Smooth muscle cell of the brain vasculature (primary cell): ENCODE data around the gene ARHGEF26.

ENCODE experiments used
- DNase-seq: peaks from one replicate; pipeline ENCODE4 v3.0.0-alpha.2; 2012; ENCODE audit warnings: low read depth, low spot score

The ARHGEF26 gene

DNA sequence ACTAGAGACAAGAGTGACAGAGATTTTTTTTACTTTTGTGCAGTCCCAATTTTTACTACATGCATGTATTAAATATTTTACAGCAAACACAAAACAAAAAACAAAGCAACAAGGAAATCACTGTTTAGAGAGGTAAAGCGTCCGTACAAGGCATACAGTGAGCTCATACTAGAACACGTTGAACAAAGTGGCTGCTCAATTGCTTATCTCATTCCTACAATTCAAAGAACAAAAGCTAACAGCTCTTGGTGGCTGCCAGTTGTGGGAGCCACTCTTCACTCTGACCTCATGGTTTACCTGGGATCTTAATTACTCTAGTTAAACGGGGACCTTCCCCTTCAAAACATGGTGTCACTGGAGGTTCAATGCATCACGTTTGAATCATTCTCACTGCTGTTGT, 7.6 kb upstream of the ARHGEF26 start:
- no peak for DNase-seq

DNA sequence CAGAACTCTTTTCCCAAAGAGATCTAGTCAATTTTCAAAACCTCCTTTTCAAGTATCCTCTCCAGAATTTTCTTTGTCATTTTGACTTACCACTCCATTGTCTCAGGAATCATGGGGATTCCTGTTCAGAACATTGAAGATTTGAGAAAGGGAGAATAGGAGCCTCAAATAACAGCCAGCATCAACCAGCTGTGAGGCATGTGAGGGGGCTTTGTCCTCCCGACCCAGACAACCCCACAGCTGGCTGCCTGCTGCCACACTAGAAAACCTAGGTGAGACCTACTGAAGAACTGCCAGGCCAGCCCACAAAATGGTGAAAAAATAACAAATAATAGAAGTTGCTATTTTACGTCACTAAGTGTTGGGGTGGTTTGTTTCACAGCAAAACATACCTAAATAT, 5.9 kb upstream of the ARHGEF26 start:
- DNase-seq = no peak

DNA sequence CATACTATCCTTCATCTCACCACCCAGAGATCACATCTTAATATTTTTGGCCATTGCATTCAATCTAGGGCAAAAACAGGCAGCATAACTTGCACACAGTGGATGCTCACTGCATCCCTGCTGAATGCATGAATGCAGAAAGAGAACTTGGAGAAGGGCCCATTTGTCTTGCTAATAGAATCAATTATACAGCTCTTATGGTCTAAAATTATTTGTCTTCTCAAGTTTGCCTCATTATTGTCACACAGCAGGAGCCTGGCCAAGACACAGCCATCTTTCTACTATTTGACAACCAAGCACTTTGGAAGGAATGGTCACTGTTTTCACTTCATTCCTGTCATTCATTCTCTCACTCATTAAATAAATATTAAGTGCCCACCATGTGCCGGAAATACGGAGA, 1.2 kb upstream of the ARHGEF26 start:
- no peak for DNase-seq

DNA sequence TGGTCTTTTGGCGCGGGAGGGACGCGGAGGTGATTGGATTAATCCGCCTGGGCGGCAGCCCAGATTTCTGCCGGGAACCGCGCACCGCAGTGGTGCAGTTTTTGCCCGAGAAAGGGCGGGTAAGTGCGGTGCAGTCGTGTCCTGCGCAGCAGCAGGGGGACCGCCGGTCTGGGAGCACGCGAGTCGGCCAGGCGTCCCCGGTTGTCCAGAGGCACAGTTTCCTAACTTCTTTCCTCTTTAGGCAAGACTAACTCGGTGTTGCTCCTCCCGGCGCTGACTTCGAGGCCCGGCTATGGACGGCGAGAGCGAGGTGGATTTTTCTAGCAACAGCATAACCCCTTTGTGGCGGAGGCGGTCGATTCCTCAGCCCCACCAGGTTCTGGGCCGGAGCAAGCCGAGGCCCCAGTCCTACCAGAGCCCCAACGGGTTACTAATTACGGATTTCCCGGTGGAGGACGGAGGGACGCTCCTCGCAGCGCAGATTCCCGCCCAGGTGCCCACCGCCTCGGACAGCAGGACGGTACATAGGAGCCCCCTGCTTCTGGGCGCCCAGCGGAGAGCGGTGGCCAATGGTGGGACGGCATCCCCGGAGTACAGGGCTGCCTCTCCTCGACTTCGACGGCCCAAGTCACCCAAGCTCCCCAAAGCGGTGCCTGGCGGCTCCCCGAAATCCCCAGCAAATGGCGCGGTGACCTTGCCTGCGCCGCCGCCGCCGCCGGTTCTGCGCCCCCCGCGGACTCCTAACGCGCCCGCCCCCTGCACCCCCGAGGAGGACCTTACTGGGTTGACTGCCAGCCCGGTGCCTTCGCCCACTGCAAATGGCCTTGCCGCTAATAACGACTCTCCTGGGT, 736 bp downstream of the ARHGEF26 start:
- DNase-seq = no peak

DNA sequence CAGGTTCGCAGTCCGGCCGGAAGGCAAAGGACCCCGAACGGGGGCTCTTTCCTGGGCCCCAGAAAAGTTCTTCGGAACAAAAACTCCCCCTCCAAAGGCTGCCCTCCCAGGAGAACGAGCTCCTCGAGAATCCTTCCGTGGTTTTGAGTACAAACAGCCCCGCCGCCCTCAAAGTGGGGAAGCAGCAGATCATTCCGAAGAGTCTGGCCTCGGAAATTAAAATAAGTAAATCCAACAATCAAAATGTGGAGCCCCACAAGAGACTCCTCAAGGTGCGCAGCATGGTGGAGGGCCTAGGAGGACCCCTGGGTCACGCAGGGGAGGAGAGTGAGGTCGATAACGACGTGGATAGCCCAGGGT, 1.3 kb downstream of the ARHGEF26 start:
- DNase-seq = no peak

DNA sequence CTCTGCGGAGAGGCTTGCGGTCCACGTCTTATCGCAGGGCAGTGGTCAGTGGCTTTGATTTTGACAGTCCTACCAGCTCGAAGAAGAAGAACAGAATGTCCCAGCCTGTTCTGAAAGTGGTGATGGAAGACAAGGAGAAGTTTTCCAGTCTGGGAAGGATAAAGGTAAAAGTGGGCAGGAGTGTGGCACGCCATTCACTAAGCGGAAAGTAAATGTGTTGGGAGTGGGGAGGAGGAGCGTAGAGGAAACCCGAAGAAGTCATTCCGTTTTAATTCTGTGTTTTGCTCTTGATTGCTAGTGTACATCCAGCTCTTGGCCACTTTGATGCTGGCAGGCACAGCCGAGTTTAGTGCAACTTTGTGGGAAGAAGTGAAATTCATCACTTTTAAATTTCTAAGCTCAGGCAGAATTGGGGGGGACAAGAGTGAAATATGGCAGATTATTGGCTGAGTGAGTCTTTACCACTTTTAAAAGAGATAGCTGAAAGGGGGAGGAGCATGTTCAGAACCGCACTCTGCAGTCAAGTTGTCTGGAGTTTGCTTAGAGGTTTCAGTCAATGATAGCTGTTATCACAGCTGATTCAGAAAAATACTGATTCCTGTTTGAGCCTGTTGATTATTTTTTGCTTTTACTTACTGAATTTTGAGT, 1.8 kb downstream of the ARHGEF26 start:
- DNase-seq = no peak

DNA sequence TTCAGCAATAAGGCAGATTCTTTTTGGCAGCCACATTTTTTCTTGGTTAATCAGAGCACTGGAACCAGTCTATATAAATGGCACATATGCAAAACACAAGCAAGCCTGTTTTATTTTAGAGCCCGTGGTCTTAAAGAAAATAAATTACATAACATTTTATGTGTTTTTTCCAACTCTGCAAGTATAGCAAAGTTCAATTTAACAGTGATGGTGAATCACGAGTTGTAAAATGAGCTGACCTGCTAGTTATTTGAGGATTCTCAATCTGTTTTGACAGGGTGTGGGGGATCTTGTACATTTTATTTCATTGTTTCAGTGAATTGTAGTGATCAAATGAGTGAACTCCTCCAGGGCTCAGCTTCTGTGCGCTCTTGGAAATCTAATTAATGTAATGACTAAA, 2.7 kb downstream of the ARHGEF26 start:
- no peak for DNase-seq

DNA sequence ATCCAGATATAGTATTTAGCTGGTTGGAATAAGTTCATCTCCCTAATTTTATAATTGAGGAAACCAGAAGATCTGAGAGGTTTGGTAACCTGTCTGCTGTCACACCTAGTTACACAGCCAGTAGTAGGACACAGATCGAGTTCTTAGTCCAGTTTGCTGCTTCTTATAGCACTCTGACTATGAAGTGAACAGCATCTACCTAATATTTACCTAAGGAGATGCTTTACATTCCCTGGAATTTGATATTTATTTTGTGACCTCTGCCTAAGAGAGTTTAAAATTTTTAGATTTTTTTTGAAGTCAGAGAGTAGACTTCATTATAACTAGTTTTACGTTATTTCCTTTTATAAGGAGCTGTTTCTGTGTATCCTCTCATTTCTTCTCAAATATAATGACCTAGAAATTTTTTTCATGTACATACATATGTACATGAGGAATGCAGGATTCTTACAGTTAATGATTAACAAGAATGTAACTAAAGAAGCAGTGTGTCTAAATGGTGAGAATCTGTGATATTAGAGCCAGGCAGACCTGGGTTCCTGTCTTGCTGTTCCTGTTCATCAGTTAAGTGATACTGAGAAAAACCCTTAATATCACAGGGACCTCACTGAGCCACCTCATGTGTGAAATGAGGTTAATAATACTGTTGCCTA, 4.3 kb downstream of the ARHGEF26 start:
- DNase-seq = no peak

DNA sequence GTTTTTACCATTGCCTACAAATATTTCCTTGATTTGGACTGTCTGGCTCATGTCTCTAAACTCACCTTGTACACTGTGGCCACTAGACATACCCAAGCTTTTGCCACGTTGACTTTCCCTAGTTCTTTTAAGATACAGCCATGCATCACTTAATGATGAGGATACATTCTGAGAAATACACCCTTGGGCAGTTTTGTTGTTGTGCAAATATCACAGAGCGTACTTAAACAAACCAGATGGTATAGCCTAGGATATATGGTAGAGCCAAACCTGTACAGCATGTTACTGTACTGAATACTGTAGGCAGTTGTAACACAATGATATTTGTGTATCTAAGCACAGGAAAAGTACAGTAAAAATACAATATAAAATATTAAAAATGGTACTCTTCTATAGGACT, 5.5 kb downstream of the ARHGEF26 start:
- DNase-seq = no peak

DNA sequence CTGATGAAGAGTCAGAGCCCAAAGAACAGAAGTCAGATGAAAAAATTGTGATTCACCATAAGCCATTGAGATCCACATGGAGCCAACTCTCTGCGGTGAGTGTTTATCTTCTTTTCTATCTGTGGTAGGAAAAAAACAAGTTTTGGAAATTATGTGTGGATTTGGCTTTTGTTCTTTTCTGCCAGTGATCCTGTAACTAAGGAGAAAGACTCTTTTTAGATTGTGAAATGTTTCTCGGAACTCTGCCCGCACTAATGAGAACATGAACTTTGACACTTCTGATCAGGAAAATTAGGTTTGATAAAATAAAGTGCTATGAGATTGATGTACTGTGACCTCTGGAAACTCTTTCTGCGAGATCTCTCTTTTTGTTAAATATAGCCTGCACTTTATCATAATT, 8.4 kb downstream of the ARHGEF26 start:
- DNase-seq = no peak

DNA sequence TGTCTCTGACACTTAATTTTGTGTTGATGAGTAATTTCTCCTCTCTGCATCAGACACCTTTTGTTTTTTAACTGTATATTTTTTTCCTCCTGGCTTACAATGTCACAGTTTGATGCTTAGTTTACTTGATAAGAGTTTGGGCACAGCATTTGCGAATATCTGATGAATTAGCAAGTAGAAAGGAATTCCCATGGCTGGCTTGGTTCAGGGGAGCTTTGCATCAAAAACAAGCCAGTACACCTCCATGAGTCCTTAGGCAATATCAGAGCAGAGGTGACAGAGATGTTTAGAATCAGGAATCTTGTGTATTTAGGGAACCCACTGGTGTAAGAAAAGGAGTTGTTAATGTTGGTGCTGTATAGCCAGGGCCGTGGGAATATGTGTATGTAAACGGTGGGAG, 9.3 kb downstream of the ARHGEF26 start:
- DNase-seq = no peak

DNA sequence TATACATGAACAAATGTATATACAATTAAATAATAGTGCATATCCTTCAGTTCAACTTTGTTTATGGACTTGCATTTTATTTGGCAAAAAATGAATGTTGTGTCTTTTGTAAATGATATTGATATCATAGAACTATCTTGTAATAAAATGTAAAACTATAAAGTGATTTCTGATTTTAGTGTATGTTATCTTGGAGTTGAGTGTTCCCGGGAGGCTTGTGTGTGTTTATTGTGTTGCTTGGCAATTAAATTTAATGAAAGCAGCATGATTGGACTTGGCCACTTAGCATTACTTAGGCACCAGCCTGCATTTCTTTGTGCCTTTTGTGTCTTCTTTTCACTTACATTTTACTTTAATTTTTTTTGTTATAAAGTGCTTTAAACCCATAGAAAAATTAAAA, 10.6 kb downstream of the ARHGEF26 start:
- DNase-seq = no peak

DNA sequence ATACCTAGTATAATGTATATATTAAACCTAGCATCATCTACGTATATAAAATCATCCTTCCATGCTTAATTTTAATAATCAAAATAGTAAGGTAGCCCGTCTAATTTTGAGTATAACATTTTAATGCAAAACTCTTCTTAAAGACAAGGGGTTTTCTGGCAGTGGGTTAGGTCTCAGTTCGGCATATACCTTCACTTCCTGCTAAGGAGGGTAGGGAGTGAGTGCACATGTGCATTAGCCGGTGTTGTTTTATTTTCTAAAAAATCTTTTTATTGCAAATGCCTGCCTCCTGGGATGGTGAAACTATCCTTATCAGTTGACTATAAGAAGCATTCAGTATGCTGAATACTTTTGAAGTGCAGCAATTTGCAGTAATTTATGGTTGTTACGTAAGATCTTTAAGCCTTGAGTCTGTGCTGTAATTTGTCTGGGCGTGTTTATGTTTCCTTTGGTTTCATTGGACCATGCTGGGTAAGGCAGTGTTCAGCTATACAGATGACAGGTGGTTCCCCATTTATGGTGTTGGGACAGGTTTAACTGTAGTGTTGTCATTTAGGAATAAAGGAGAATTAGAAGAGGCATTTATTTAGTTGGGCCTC, 11.7 kb downstream of the ARHGEF26 start:
- DNase-seq = no peak

DNA sequence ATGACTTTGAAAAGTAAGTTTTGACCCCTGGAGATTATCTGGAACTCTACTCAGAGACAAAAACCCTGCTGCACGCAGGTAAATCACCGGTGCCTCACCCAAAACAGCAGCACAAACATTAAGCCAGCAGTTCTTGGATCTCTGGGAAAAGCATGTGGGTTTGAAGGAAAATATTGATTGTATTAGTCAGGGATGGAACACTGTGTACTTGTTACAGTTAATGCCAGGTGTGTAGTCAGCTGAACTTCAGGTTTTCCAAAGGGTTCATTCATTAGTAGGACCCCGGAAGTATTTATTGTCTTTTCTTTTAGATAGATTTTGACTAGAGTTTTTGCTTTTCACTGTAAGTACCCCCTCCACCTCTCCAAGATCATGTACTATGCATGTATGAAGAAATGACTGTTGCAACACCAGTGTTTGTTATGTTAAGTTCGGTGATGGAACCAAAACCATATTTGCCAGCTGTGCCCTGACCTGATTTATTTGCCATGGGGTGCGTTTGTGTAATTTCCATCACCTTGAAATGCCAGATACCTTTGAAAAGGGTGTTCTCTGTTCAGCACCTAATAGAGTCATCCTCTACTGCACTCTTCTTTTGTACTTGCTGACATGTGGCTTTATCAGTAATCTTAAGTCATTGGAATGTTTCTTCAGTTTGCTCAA, 14.5 kb downstream of the ARHGEF26 start:
- DNase-seq = no peak

DNA sequence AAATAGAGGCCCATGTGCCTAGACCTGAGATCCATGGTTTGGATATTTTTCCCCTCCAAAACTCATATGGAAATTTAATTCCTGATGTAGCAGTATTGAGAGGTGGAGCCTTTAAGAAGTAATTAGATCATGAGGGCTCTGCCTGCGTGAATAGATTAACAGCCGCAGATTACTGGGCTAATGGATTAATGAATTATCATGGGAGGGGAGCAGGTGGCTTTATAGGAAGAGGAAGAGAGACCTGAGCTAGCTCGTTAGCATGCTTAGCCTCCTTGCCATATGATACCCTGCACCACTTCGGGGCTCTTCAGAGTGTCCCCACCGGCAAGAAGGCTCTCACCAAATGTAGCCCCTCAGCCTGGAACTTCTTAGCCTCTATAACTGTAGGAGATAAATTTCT, 15.8 kb downstream of the ARHGEF26 start:
- no peak for DNase-seq

DNA sequence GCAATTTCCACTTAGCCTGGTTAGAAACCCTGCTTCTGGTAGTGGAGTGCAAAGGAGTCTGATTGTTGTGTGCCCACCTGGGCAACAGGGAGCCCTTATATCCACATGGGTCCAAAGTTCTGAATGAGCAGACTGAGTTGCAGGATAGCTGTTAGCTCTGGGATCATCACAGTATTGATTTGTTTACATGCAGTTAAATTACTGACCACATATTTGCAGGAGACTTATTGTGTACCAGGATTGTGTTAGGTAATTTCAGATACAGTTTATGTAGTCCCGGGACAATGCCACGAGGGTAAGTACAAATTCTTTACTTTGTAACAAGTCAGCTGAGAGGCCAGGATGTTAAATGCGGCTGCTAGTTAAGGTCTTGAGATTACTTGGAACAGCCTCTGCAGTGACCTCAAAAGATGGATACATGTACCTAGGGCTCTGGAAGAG, 18.8 kb downstream of the ARHGEF26 start:
- DNase-seq = no peak

DNA sequence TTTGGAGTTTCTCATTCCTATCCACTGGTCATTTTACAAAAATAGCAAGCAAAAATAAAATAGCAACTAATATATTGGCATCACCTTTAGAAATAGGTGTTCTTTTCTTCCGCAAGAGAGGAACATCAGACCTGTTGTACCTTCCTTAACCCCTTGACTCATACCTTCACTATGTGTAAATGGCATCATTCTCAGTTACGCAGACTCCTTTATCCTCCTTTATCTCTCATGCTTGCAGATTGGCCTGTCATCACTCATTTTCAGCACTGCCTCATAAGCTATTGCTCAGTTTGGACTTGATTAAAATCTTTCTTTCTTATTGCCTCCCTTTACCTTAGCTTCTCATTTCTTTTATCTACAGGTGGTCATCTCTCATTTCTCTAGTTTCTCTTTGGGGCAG, 21.4 kb downstream of the ARHGEF26 start:
- no peak for DNase-seq

DNA sequence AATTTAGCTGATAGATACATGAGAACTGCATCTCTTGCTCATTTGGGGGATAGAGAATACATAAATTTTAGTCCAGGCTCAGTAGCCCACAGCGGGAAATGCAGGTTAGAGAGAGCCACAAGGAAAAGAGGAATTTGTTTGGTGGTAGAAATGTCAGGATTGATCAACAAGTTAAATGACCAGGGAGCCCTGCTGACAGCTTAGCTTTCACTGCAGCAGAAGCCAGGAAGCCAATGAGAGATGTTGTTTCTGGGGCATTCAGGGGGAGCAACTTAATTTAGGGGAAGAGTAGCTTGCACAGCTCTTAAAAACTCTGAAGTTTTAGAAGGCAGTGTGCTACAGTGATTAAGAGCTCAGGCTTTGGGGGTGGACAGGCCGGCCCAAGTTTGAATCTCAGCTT, 22.7 kb downstream of the ARHGEF26 start:
- no peak for DNase-seq

DNA sequence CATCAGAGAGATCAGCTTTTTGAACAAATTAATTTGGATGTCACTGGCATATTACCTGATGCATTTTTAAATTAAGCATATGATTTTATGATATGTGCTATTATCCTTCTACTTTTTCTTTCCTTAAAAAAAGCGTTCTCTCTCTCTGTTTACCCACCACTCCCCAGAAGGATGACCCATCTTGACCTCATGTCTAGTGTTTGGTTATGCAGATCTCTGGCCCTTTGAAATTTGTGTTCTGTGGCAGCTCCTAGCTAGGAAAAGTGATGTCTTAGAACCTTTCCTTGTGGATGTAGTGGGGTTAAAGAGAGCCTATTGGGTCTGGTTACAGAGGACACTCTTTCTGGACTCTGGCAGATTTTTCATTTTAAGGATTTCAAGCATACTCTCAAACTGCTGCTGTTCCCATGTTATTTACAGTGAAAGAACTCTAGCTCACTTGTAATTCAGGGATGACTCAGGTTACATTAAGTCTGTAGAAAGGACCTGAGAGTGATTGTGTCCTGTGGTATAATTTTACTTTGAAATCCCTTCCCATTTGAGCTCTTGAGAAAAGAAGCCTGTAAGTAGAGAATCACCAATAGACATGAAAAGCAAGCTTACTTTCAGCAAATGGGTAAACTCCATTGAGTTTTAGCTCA, 23.8 kb downstream of the ARHGEF26 start:
- DNase-seq = no peak

DNA sequence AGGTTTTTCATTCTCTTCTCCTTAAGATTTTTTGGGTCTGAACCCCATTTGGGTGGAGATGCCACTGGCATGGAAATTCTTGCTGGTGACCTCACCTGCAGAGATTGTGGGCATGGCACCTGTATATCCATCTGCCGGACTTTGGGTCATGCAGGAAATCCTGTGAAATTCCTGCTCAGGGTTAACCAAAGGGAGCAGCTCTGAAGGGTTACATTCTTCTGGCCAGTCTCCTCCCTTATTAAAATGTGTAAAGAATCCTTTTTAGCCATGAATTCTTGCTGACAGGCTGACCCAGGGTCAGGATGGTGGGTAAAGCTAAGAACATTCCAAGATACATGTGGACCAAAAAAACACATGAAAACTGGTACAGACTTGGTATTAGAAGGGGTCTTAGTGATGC, 27.4 kb downstream of the ARHGEF26 start:
- no peak for DNase-seq

DNA sequence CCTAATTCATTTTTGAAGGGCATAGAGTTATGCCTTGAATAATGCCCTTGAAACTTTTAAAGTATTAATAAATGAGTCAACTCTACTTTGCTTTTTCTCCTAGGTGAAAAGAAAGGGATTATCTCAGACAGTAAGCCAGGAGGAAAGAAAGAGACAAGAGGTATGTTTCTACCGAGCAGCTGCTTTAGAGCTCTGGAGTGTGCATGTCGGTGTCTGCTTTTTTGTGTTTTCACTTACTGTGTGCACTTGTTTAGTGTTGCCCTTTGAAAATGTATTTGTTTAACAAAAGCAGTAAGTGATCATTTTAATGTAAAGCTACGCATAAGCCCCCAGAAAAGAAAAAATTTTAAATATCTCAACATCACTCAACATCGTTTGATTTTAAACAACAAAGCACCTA, 28.1 kb downstream of the ARHGEF26 start:
- DNase-seq = no peak

DNA sequence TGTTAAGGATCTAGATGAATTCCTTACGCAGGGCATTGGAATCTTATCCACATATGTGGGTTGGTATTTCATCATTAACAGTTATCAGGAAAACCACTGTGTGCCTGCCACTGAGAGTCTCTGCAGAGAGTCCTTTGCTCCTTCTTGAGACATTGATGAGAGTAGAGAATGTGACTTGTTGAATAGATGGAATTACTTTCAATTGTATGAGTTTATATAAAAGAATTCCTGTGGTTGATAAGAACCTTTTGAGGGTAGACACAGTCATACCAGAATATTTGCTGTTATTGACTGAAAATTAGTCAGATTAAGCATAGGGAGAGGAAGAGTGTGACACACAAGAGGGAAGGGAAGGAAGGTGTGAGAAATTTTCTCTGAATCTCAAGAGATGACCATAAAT, 30.8 kb downstream of the ARHGEF26 start:
- DNase-seq = no peak
